WTC11 (cell line): ENCODE measurements around the gene WDR27.

Experiments
- ZBTB21 ChIP-seq: sonication (generic); formaldehyde crosslinking; IDR thresholded peaks from 2 replicates; pipeline ENCODE4 v1.8.1; 2023; ENCODE audit warnings: mild to moderate bottlenecking, missing genetic modification reagents, borderline replicate concordance
- TF ChIP-seq, protein P1 (sequence below): sonication (generic); formaldehyde crosslinking; IDR thresholded peaks from 2 replicates; pipeline ENCODE4 v1.8.1; 2022; ENCODE audit warnings: mild to moderate bottlenecking, moderate library complexity, missing genetic modification reagents
- TF ChIP-seq, protein P2 (sequence below): sonication (generic); formaldehyde crosslinking; IDR thresholded peaks from 2 replicates; pipeline ENCODE4 v1.8.0; 2022; ENCODE audit warnings: mild to moderate bottlenecking, missing genetic modification reagents

DNA sequence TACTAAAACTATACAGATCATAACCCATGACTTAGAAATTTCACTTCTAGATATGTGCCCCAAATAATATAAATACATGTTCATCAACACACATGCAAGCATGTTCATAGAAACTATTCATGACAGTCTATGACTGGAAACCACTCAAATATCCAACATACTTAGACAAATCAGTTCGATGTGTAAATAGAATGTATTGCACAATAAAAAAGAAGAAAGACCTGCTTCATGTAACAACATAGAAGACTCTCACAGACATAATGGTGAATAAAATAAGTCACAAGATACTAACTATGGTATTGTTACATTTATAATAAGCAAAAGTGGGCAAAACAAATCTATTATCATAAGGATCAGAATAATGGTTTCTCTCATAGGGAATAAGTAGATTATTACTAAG is 284.7 kb downstream of the WDR27 start:
- TF ChIP-seq, protein P1, sequence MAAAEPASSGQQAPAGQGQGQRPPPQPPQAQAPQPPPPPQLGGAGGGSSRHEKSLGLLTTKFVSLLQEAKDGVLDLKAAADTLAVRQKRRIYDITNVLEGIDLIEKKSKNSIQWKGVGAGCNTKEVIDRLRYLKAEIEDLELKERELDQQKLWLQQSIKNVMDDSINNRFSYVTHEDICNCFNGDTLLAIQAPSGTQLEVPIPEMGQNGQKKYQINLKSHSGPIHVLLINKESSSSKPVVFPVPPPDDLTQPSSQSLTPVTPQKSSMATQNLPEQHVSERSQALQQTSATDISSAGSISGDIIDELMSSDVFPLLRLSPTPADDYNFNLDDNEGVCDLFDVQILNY, result no peak
- TF ChIP-seq ZBTB21 (CRISPR knock-in tag), result no peak
- TF ChIP-seq, protein P2, sequence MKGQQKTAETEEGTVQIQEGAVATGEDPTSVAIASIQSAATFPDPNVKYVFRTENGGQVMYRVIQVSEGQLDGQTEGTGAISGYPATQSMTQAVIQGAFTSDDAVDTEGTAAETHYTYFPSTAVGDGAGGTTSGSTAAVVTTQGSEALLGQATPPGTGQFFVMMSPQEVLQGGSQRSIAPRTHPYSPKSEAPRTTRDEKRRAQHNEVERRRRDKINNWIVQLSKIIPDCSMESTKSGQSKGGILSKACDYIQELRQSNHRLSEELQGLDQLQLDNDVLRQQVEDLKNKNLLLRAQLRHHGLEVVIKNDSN (CRISPR knock-in tag), result no peak
